IMR-90 (cell line): ENCODE results near the gene KAT14. TPM values are rescaled to one million over a fixed set of nuclear protein-coding genes. Genes with fewer than 3 reads are reported as not detected.

Experiments used
- ATAC-seq: fragments of 200-7000 bp; cut with Tn5 transposase; 2 replicates; pipeline ENCODE4 v1.9.1; 2020; ENCODE audit warnings: low read depth, mild to moderate bottlenecking, moderate library complexity
- BruUV-seq: library from RNA; stranded (reverse); fragments of 400-500 nt; replicated peaks from 2 replicates; lab custom pipeline; 2021; lab: Mats Ljungman, UMichigan
- CTCF ChIA-PET: fragments of 300-600 bp; formaldehyde crosslinking; extraction: SDS; loops from one replicate; lab custom pipeline; 2021; ENCODE audit warnings: antibody characterized with exemption; lab: Yijun Ruan, JAX
- POLR2A ChIA-PET: fragments of 300-600 bp; sonication (Branson Sonifier 250); formaldehyde crosslinking; loops from one replicate; lab custom pipeline; 2022; ENCODE audit warnings: antibody characterized with exemption; ENCODE audit not compliant: unreplicated experiment; lab: Charles Lee
- DNase-seq: peaks from one replicate; pipeline ENCODE4 v3.0.0; 2013
- H2AFZ ChIP-seq: replicated peaks from 2 replicates; pipeline ENCODE3; 2013; ENCODE audit warnings: low read length, mild to moderate bottlenecking; ENCODE audit not compliant: poor library complexity
- H2AK5ac ChIP-seq: 2 replicates; pipeline ENCODE4 v1.6.1; 2013; ENCODE audit warnings: low read depth, low read length, inconsistent platforms
- H2AK9ac ChIP-seq: replicated peaks from 2 replicates; pipeline ENCODE3; 2013; ENCODE audit warnings: mild to moderate bottlenecking, low read depth, low read length, moderate library complexity; ENCODE audit not compliant: poor library complexity
- H2BK120ac ChIP-seq: 2 replicates; pipeline ENCODE4 v1.6.1; 2013; ENCODE audit warnings: low read depth, low read length, inconsistent platforms
- H2BK15ac ChIP-seq: 3 replicates; pipeline ENCODE4 v1.6.1; 2013; ENCODE audit warnings: low read depth, low read length, inconsistent platforms
- H2BK20ac ChIP-seq: 2 replicates; pipeline ENCODE4 v1.6.1; 2013; ENCODE audit warnings: low read depth, mild to moderate bottlenecking, inconsistent platforms, low read length, moderate library complexity
- H2BK5ac ChIP-seq: 2 replicates; pipeline ENCODE4 v1.6.1; 2013; ENCODE audit warnings: mild to moderate bottlenecking, low read depth, low read length, inconsistent platforms; ENCODE audit not compliant: poor library complexity, severe bottlenecking
- H3K14ac ChIP-seq: replicated peaks from 2 replicates; pipeline ENCODE4 v1.6.1; 2013; ENCODE audit warnings: low read depth, low read length, inconsistent platforms
- H3K18ac ChIP-seq: 2 replicates; pipeline ENCODE4 v1.6.1; 2013; ENCODE audit warnings: low read depth, low read length, control low read depth
- H3K23ac ChIP-seq: 2 replicates; pipeline ENCODE4 v1.6.1; 2013; ENCODE audit warnings: low read depth, low read length, inconsistent platforms
- H3K27ac ChIP-seq: 2 replicates; pipeline ENCODE4 v1.5.1; 2013; ENCODE audit warnings: mild to moderate bottlenecking, control low read depth, low read length; ENCODE audit not compliant: insufficient read depth
- H3K27me3 ChIP-seq: 2 replicates; pipeline ENCODE4 v1.6.1; 2013; ENCODE audit warnings: low read length; ENCODE audit not compliant: control insufficient read depth, insufficient read depth
- H3K36me3 ChIP-seq: 2 replicates; pipeline ENCODE4 v1.6.1; 2013; ENCODE audit warnings: low read length, mixed read lengths; ENCODE audit not compliant: control insufficient read depth, insufficient read depth
- H3K4ac ChIP-seq: 2 replicates; pipeline ENCODE4 v1.6.1; 2013; ENCODE audit warnings: low read depth, low read length, inconsistent platforms
- H3K4me1 ChIP-seq: 2 replicates; pipeline ENCODE4 v1.6.1; 2013; ENCODE audit warnings: low read length, mixed read lengths; ENCODE audit not compliant: control insufficient read depth, insufficient read depth
- H3K4me2 ChIP-seq: 2 replicates; pipeline ENCODE4 v1.6.1; 2013; ENCODE audit warnings: low read depth, mild to moderate bottlenecking, control low read depth, low read length, moderate library complexity
- H3K4me3 ChIP-seq: 2 replicates; pipeline ENCODE4 v1.5.1; 2013; ENCODE audit warnings: low read depth, mild to moderate bottlenecking, control low read depth, low read length, moderate library complexity; ENCODE audit not compliant: insufficient read depth
- H3K56ac ChIP-seq: 2 replicates; pipeline ENCODE4 v1.6.1; 2013; ENCODE audit warnings: low read length, inconsistent platforms; ENCODE audit not compliant: insufficient read depth; ENCODE audit errors: extremely low read depth
- H3K79me1 ChIP-seq, 2 experiments: 2 replicates each; pipeline ENCODE4 v1.6.1; 2013; ENCODE audit warnings: low read length in 2 of 2, inconsistent platforms in 1 of 2, low read depth in 1 of 2
- H3K9ac ChIP-seq: 2 replicates; pipeline ENCODE4 v1.6.1; 2013; ENCODE audit warnings: low read depth, low read length, control low read depth
- H3K9me1 ChIP-seq: 2 replicates; pipeline ENCODE4 v1.6.1; 2013; ENCODE audit warnings: low read length, inconsistent platforms; ENCODE audit not compliant: insufficient read depth
- H3K9me3 ChIP-seq: 2 replicates; pipeline ENCODE4 v1.6.1; 2013; ENCODE audit warnings: low read length; ENCODE audit not compliant: control insufficient read depth, insufficient read depth
- H4K20me1 ChIP-seq: 2 replicates; pipeline ENCODE4 v1.6.1; 2013; ENCODE audit warnings: low read length, inconsistent platforms; ENCODE audit not compliant: insufficient read depth
- H4K5ac ChIP-seq: 2 replicates; pipeline ENCODE4 v1.6.1; 2013; ENCODE audit warnings: mild to moderate bottlenecking, low read depth, low read length, control low read depth
- H4K8ac ChIP-seq, 2 experiments: 2 replicates each; pipeline ENCODE4 v1.6.1; 2013; ENCODE audit warnings: low read depth in 2 of 2, low read length in 2 of 2, control low read depth in 1 of 2, inconsistent platforms in 1 of 2
- H4K91ac ChIP-seq: 2 replicates; pipeline ENCODE4 v1.6.1; 2013; ENCODE audit warnings: low read depth, low read length, inconsistent platforms; ENCODE audit not compliant: insufficient read depth
- BHLHE40 ChIP-seq: fragments of 150-350 bp; IDR thresholded peaks from 2 replicates; pipeline ENCODE4 v1.6.1; 2016; ENCODE audit warnings: mild to moderate bottlenecking, low read depth, low read length
- CEBPB ChIP-seq: IDR thresholded peaks from 2 replicates; pipeline ENCODE4 v1.6.1; 2012; ENCODE audit warnings: low read depth, low read length, improper control_type of control experiment
- ELK1 ChIP-seq: fragments of 150-350 bp; IDR thresholded peaks from 2 replicates; pipeline ENCODE4 v1.6.1; 2016; ENCODE audit warnings: low read depth, mild to moderate bottlenecking, low read length, moderate library complexity, borderline replicate concordance
- POLR2A ChIP-seq: IDR thresholded peaks from 2 replicates; pipeline ENCODE4 v1.6.1; 2012; ENCODE audit warnings: mild to moderate bottlenecking, low read depth, low read length
- RCOR1 ChIP-seq: IDR thresholded peaks from 2 replicates; pipeline ENCODE4 v1.6.1; 2012; ENCODE audit warnings: mild to moderate bottlenecking, low read length, improper control_type of control experiment; ENCODE audit not compliant: insufficient replicate concordance
- RFX5 ChIP-seq: IDR thresholded peaks from 2 replicates; pipeline ENCODE4 v1.8.0; 2012; ENCODE audit warnings: low read depth, mild to moderate bottlenecking, low read length, moderate library complexity
- WGBS, 2 experiments: methylation state at CpG; one replicate each; pipeline versions ENCODE4 v1.1.5 to v1.1.7; 2013; ENCODE audit warnings: missing lambda C conversion rate in 2 of 2; ENCODE audit not compliant: insufficient read length in 1 of 2; ENCODE audit errors: extremely low coverage in 2 of 2; 5-methylcytosine and 5-hydroxymethylcytosine counted together
- dilution Hi-C: fragments of 300-500 bp; cut with HindIII; formaldehyde crosslinking; loops from one replicate; pipeline ENCODE4 v1.14.3; 2018; ENCODE audit warnings: low sequenced_read_pairs; ENCODE audit not compliant: unreplicated experiment
- in situ Hi-C: fragments of 300-500 bp; cut with MboI; formaldehyde crosslinking; loops from 3 replicates; pipeline ENCODE4 v1.14.3; 2019; ENCODE audit warnings: low sequenced_read_pairs, inconsistent platforms, mixed read lengths
- intact Hi-C: fragments of 100-400 bp; cut with micrococcal nuclease; formaldehyde crosslinking; loops from 2 replicates; pipeline ENCODE4 v1.10.0; 2022
- polyA plus RNA-seq, 3 experiments: library from polyadenylated mRNA; depleted of rRNA; stranded (reverse); fragments of >200 nt; gene quantifications; 2 replicates each; pipeline ENCODE4 v1.2.3, GENCODE V29; 2012; ENCODE audit warnings: low replicate concordance in 1 of 3
- total RNA-seq: library from RNA; depleted of rRNA; stranded (reverse); fragments of >200 nt; gene quantifications from 2 replicates; pipeline ENCODE4 v1.2.3, GENCODE V29; 2012

Gene KAT14
- total and polyA plus RNA-seq, 2 of the 4 experiments (the other 2 are of a cell fraction): 6.7 to 12.4 TPM

GRCh38 chr20:18172379-18172778, 34.7 kb downstream of the KAT14 start:
- Histone ChIP-seq H2BK15ac (no peak overlapping the region), H3K56ac (no peak overlapping the region), H2AFZ (no peak overlapping the region), H4K8ac (no peak overlapping the region), H3K4ac (no peak overlapping the region), H3K79me1 (no peaks in the 10 kb centered on the region; a peak in 3 of 4 replicates), H3K4me1 (no peaks in the 10 kb centered on the region), H3K4me2 (no peak overlapping the region), H2BK120ac (no peak overlapping the region), H2AK5ac (no peak overlapping the region), H3K4me3 (no peak overlapping the region), H3K14ac (no peak overlapping the region), H3K9me1 (no peaks in the 10 kb centered on the region), H2AK9ac (no peak overlapping the region), H3K27ac (no peak overlapping the region), H3K36me3 (peaks cover 3% of the 10 kb centered on the region; the same call in 1 of the 2 replicates), H4K20me1 (no peaks in the 10 kb centered on the region), H4K91ac (no peak overlapping the region), H3K18ac (no peak overlapping the region), H4K5ac (no peak overlapping the region), H3K23ac (no peak overlapping the region), H2BK5ac (no peak overlapping the region), H2BK20ac (no peak overlapping the region), H3K9me3 (no peaks in the 10 kb centered on the region), H3K9ac (no peak overlapping the region), H3K27me3 (no peaks in the 10 kb centered on the region)
- no TSS peak for BruUV-seq
- dilution Hi-C loops (no loop called here), intact Hi-C loops (no loop called here), in situ Hi-C loops (no loop called here)
- TF ChIP-seq ELK1: no peak
- TF ChIP-seq CEBPB: no peak
- no peak for TF ChIP-seq RCOR1
- TF ChIP-seq POLR2A: no peak
- TF ChIP-seq RFX5: no peak
- no peak for TF ChIP-seq BHLHE40
- ATAC-seq (no peak), DNase-seq (no peak)
- POLR2A ChIA-PET: no interaction called here
- WGBS, 2 experiments: 100% methylated on average over 1 of the region's 2 CpGs; no CpG with 5 or more reads in 1 of the 2 experiments
- CTCF ChIA-PET: no interaction called here
